ENCODE results near the gene RPN2.

DNA sequence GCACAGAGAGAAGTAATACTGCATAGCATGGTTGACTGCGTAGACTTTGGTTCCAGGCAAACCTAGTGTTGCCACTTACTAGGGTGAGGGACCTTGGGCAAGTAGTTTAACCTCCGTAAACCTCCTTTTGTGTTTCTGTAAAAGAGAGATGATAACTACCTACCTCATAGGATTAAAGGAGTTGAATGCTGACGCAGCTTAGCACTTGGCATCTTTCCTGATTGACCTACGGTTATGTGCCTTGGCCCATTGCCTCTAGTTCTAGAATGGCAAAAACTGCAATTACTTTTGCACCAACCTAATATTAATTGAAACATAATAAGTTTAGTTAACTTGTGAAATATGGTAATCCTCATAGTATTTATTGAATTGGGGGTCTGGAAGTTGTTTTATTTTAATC is 63.4 kb downstream of the RPN2 start:
- TF ChIP-seq EZH2 (IDR thresholded peaks at IDR 0.05; ENCODE audit: low read depth): no peak
- TF ChIP-seq, protein P1, sequence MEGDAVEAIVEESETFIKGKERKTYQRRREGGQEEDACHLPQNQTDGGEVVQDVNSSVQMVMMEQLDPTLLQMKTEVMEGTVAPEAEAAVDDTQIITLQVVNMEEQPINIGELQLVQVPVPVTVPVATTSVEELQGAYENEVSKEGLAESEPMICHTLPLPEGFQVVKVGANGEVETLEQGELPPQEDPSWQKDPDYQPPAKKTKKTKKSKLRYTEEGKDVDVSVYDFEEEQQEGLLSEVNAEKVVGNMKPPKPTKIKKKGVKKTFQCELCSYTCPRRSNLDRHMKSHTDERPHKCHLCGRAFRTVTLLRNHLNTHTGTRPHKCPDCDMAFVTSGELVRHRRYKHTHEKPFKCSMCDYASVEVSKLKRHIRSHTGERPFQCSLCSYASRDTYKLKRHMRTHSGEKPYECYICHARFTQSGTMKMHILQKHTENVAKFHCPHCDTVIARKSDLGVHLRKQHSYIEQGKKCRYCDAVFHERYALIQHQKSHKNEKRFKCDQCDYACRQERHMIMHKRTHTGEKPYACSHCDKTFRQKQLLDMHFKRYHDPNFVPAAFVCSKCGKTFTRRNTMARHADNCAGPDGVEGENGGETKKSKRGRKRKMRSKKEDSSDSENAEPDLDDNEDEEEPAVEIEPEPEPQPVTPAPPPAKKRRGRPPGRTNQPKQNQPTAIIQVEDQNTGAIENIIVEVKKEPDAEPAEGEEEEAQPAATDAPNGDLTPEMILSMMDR (conservative IDR thresholded peaks at IDR 0.05): no peak
